Liver (tissue), 9 donors: Measurements from ENCODE around the gene PTPRN2. TPM values are rescaled to one million over a fixed set of nuclear protein-coding genes. Genes with fewer than 3 reads are reported as not detected.

ENCODE experiments used
- DNase-seq: peaks from one replicate; pipeline ENCODE4 v3.0.0-alpha.2; 2017; ENCODE audit warnings: low spot score
- H3K27ac ChIP-seq, 2 donors: one replicate each; pipeline ENCODE4 v1.7.0; 2013; ENCODE audit warnings: inconsistent platforms in 2 of 2, low read length in 2 of 2, control low read depth in 1 of 2, low read depth in 1 of 2, mild to moderate bottlenecking in 1 of 2
- H3K27me3 ChIP-seq, 4 donors: one replicate each; pipeline versions ENCODE4 v1.6.1 to v1.7.0; 2013; ENCODE audit warnings: low read length in 3 of 4, inconsistent platforms in 1 of 4, mild to moderate bottlenecking in 1 of 4, moderate library complexity in 1 of 4; ENCODE audit not compliant: control insufficient read depth in 4 of 4, insufficient read depth in 4 of 4
- H3K36me3 ChIP-seq, 4 donors: one replicate each; pipeline versions ENCODE4 v1.6.1 to v1.7.0; 2013; ENCODE audit warnings: low read length in 3 of 4, mild to moderate bottlenecking in 3 of 4, low read depth in 1 of 4, moderate library complexity in 1 of 4; ENCODE audit not compliant: control insufficient read depth in 4 of 4, insufficient read depth in 3 of 4
- H3K4me1 ChIP-seq, 4 donors: one replicate each; pipeline versions ENCODE4 v1.6.1 to v1.7.0; 2013; ENCODE audit warnings: low read length in 3 of 4, mild to moderate bottlenecking in 3 of 4, moderate library complexity in 1 of 4; ENCODE audit not compliant: control insufficient read depth in 4 of 4, insufficient read depth in 4 of 4
- H3K4me3 ChIP-seq, 3 donors: one replicate each; pipeline versions ENCODE4 v1.6.1 to v1.7.0; 2013; ENCODE audit warnings: low read length in 3 of 3, control low read depth in 1 of 3, low read depth in 1 of 3, mild to moderate bottlenecking in 1 of 3
- H3K9ac ChIP-seq, 2 donors: one replicate each; pipeline ENCODE4 v1.7.0; 2013; ENCODE audit warnings: low read length in 2 of 2, mild to moderate bottlenecking in 2 of 2, moderate library complexity in 2 of 2, control low read depth in 1 of 2, low read depth in 1 of 2
- H3K9me3 ChIP-seq, 4 donors: one replicate each; pipeline versions ENCODE4 v1.6.1 to v1.7.0; 2013; ENCODE audit warnings: low read length in 3 of 4; ENCODE audit not compliant: control insufficient read depth in 4 of 4
- EGR1 ChIP-seq, 2 donors: IDR thresholded peaks; 2 replicates each; pipeline ENCODE4 v1.6.1; 2016 to 2018; ENCODE audit warnings: antibody characterized with exemption in 2 of 2, low read depth in 2 of 2
- GABPA ChIP-seq, 2 donors: IDR thresholded peaks in 1 of 2; conservative IDR thresholded peaks in 1 of 2; 2 replicates each; pipeline ENCODE4 v1.6.1; 2016; ENCODE audit warnings: antibody characterized with exemption in 2 of 2, mild to moderate bottlenecking in 1 of 2, moderate library complexity in 1 of 2
- HNF4G ChIP-seq: IDR thresholded peaks from 2 replicates; pipeline ENCODE4 v1.6.1; 2016; ENCODE audit warnings: antibody characterized with exemption
- JUND ChIP-seq, 2 donors: IDR thresholded peaks; 2 replicates each; pipeline ENCODE4 v1.6.1; 2016; ENCODE audit warnings: antibody characterized with exemption in 2 of 2
- NR2F2 ChIP-seq: IDR thresholded peaks from 2 replicates; pipeline ENCODE4 v1.6.1; 2016; ENCODE audit warnings: antibody characterized with exemption
- SP1 ChIP-seq: IDR thresholded peaks from 2 replicates; pipeline ENCODE4 v1.6.1; 2018; ENCODE audit warnings: antibody characterized with exemption, mild to moderate bottlenecking
- YY1 ChIP-seq: IDR thresholded peaks from 2 replicates; pipeline ENCODE4 v1.6.1; 2016; ENCODE audit warnings: antibody characterized with exemption, mild to moderate bottlenecking
- WGBS: extraction: QIAGEN DNeasy Blood & Tissue Kit; methylation state at CpG from one replicate; pipeline ENCODE4 v1.1.7; 2013; 5-methylcytosine and 5-hydroxymethylcytosine counted together
- polyA plus RNA-seq, 2 donors: library from polyadenylated mRNA; stranded (reverse) in 1 of 2; unstranded in 1 of 2; fragments of 200-250 nt in 1 of 2; fragments of >200 nt in 1 of 2; fragmentation: Nextera tagmentation in 1 of 2; extraction: Ambion mirVana in 1 of 2; gene quantifications; one replicate each; pipeline versions ENCODE4 v1.2.1 to v1.2.3, GENCODE V29; 2013 to 2015
- total RNA-seq, 2 donors: library from RNA; depleted of rRNA; stranded (reverse); fragments of >200 nt; gene quantifications; one replicate each; pipeline ENCODE4 v1.2.3, GENCODE V29; 2014
- TF ChIP-seq, protein P1 (sequence below): IDR thresholded peaks from 2 replicates; pipeline ENCODE4 v1.6.1; 2016; ENCODE audit warnings: antibody characterized with exemption, mild to moderate bottlenecking
- TF ChIP-seq, protein P2 (sequence below): IDR thresholded peaks from 2 replicates; pipeline ENCODE4 v1.6.1; 2016; ENCODE audit warnings: antibody characterized with exemption
- TF ChIP-seq, protein P3 (sequence below): fragments of 150-350 bp; IDR thresholded peaks from 2 replicates; pipeline ENCODE4 v1.5.1; 2017; ENCODE audit warnings: improper control_type of control experiment, low read depth, low read length; ENCODE audit not compliant: missing input control
- donor health status: healthy.
- donor health status: healthy.
- donor health status: healthy.
- donor health status: healthy.
- donor health status: healthy.

The PTPRN2 gene
- total and polyA plus RNA-seq, 4 donors: 0.75 to 1.9 (median 1.1) TPM

DNA sequence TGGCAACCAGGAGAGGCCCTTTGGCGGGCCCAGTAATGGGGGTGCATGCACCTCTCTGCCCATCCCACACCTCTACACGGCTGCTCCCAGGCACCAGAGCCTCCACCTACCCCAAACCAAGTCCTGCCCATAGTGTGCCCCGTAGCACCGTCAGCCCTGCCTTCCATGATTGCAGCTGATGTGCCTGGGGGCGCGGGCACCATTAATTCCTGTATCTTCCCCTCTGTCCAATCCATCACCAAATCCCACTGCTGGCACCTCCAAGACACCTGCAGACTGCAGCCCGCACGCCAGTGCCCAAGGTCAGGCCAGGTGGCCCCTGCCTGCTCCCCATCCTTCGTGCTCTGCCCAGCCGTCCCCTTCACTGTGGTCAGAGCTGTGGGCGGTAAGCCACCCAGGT, 533.0 kb downstream of the PTPRN2 start (continued):
- TF ChIP-seq, protein P1, sequence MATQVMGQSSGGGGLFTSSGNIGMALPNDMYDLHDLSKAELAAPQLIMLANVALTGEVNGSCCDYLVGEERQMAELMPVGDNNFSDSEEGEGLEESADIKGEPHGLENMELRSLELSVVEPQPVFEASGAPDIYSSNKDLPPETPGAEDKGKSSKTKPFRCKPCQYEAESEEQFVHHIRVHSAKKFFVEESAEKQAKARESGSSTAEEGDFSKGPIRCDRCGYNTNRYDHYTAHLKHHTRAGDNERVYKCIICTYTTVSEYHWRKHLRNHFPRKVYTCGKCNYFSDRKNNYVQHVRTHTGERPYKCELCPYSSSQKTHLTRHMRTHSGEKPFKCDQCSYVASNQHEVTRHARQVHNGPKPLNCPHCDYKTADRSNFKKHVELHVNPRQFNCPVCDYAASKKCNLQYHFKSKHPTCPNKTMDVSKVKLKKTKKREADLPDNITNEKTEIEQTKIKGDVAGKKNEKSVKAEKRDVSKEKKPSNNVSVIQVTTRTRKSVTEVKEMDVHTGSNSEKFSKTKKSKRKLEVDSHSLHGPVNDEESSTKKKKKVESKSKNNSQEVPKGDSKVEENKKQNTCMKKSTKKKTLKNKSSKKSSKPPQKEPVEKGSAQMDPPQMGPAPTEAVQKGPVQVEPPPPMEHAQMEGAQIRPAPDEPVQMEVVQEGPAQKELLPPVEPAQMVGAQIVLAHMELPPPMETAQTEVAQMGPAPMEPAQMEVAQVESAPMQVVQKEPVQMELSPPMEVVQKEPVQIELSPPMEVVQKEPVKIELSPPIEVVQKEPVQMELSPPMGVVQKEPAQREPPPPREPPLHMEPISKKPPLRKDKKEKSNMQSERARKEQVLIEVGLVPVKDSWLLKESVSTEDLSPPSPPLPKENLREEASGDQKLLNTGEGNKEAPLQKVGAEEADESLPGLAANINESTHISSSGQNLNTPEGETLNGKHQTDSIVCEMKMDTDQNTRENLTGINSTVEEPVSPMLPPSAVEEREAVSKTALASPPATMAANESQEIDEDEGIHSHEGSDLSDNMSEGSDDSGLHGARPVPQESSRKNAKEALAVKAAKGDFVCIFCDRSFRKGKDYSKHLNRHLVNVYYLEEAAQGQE: no peak

DNA sequence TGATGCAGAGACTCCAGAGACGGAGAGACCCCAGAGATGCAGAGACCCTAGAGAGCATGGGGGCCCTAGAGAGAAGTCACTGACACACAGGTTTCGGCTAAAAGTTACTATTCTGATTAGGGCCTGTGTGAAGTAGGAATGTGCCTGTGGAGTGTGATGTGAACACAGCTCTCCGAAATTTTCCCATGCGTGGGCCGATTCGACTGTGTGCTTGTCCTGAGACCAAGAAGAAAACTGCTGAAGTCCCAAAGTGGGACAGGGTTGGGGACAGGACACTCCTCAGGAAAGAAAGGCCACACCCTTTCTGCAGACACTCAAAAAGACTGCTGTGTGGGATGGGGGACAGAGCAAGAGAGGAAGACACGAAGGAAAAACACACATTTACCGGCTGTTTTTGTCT, 533.5 kb downstream of the PTPRN2 start:
- Histone ChIP-seq H3K27me3 (no peaks in the 10 kb centered on the region), H3K4me3 (no peak overlapping the region), H3K9me3 (no peaks in the 10 kb centered on the region), H3K36me3 (no peaks in the 10 kb centered on the region), H3K4me1 (no peaks in the 10 kb centered on the region), H3K9ac (no peak overlapping the region), H3K27ac (no peak overlapping the region)
- DNase-seq: no peak
- WGBS: 89% methylated on average over 8 of the region's 8 CpGs
- TF ChIP-seq, protein P1: no peak
- TF ChIP-seq JUND (IDR thresholded peaks at IDR 0.05) (no peak), SP1 (no peak), EGR1 (IDR thresholded peaks at IDR 0.05; ENCODE audit: low read depth in 2 of 2) (no peak), GABPA (IDR thresholded peaks at IDR 0.05 in 1 of 2, conservative IDR thresholded peaks at IDR 0.05 in 1 of 2) (no peak), YY1 (no peak), NR2F2 (no peak), HNF4G (no peak)
- TF ChIP-seq, protein P2, sequence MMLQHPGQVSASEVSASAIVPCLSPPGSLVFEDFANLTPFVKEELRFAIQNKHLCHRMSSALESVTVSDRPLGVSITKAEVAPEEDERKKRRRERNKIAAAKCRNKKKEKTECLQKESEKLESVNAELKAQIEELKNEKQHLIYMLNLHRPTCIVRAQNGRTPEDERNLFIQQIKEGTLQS: no peak
- TF ChIP-seq, protein P3, sequence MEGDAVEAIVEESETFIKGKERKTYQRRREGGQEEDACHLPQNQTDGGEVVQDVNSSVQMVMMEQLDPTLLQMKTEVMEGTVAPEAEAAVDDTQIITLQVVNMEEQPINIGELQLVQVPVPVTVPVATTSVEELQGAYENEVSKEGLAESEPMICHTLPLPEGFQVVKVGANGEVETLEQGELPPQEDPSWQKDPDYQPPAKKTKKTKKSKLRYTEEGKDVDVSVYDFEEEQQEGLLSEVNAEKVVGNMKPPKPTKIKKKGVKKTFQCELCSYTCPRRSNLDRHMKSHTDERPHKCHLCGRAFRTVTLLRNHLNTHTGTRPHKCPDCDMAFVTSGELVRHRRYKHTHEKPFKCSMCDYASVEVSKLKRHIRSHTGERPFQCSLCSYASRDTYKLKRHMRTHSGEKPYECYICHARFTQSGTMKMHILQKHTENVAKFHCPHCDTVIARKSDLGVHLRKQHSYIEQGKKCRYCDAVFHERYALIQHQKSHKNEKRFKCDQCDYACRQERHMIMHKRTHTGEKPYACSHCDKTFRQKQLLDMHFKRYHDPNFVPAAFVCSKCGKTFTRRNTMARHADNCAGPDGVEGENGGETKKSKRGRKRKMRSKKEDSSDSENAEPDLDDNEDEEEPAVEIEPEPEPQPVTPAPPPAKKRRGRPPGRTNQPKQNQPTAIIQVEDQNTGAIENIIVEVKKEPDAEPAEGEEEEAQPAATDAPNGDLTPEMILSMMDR: no peak
